HG02763 (cell line): Measurements from ENCODE around the gene ACCS.
A peak's percentile ranks its signal among the peaks of the same experiment; 100 is the strongest.

Source experiments
- ATAC-seq: cut with Tn5 transposase; IDR thresholded peaks from one replicate; pipeline ENCODE4 v1.9.1; 2021; ENCODE audit warnings: mild to moderate bottlenecking, moderate library complexity; ENCODE audit not compliant: unreplicated experiment

Gene ACCS

DNA sequence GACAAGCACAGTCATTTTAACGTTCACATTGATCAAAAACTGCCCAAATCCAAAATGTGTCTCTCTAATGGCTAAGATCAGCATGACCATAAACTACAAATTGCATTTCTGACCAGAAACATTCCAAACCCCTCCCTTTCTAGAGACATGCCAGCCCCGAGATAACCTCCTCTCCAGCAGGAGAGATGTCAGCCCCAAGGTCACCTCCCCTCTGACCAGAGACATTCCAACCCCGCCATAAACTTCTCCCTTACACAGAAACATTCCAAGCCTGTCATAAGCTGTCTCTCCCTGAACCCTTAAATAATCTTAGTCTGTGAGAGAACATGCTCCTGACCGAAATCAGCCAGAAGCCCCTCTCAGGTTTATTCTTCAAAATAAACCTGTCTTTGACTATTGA, 22.8 kb downstream of the ACCS start:
- no peak for ATAC-seq

DNA sequence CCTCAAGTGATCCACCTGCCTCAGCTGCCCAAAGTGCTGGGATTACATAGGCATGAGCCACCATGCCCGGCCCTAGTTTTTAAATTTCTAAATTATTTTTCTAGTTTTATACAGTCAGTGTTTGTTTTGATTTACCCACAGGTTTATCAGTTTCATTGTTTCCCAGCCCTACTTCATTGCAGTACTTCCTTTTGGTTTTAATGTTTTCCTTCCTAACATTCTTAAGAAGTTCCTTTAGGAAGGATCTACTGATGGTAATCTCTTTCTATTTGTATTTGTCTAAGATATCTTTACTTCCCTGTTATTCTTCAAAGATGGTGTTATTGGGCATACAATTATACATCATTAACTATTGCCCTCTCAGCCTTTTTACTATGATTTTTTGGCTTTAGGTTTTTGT, 24.5 kb downstream of the ACCS start:
- no peak for ATAC-seq

DNA sequence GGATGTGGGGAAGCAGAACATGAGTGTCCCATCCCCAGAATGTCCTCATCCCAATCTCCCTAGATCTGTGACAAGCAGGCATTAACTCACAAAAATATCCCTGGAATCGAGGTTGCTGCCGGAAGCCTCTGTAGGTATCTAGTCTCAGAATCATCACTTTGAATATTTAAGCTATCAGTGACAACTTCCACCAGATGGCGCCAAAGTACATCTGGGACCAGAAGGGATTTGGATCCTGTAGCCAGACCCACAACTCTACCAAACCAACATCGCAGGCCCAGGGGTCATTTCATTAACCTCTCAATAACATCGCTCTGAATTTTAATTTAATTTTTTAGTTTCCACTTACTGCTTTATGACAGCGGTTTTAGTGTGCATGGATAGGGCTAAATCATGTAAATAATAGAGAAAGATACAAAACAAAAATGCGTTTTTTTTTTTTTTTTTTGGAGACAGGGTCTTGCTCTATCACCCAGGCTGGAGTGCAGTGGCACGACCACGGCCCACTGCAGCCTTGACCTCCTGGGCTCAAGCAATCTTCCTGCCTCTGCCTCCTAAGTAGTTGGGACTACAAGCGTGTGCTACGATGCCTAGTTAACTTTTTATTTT, 28.3 kb downstream of the ACCS start:
- peak; percentile 32 for ATAC-seq

DNA sequence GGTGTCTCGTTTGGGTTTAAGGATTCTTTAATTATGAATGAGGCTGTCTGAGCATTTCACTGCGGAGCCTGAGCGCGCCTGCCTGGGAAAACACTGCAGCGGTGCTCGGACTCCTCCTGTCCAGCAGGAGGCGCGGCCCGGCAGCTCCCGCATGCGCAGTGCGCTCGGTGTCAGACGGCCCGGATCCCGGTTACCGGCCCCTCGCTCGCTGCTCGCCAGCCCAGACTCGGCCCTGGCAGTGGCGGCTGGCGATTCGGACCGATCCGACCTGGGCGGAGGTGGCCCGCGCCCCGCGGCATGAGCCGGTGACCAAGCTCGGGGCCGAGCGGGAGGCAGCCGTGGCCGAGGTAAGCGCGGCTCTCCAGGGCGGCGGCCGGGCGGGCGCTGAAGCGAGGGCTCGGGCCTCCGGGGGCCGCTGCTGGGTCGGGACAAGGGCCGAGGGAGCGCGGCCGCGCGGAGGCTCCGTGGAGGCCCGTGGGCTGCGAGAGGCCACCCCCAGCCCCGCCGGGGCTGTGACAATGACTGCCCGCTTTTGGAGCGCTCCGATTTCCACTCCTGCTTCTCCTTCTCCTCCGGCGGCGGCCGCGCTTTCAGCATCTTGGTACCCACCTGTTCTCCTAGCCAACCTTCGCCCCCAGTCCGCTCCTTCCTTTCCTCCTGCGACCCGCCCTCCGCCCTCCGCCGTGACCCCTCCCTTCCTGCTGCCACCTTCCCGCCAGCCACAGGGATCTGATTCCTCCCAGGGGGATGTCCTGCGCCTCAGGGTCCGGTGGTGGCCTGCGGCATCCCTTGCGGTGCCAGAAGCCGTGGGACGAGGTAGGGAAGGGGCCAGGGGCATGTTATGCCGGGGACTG, 29.7 kb downstream of the ACCS start, which contains the start of gene EXT2:
Gene EXT2 (plus strand): TSS at position 173 of the 854 bp plus-strand sequence. CDS start 12,035 bp downstream, outside the sequence.
- ATAC-seq: peak; percentile 95

DNA sequence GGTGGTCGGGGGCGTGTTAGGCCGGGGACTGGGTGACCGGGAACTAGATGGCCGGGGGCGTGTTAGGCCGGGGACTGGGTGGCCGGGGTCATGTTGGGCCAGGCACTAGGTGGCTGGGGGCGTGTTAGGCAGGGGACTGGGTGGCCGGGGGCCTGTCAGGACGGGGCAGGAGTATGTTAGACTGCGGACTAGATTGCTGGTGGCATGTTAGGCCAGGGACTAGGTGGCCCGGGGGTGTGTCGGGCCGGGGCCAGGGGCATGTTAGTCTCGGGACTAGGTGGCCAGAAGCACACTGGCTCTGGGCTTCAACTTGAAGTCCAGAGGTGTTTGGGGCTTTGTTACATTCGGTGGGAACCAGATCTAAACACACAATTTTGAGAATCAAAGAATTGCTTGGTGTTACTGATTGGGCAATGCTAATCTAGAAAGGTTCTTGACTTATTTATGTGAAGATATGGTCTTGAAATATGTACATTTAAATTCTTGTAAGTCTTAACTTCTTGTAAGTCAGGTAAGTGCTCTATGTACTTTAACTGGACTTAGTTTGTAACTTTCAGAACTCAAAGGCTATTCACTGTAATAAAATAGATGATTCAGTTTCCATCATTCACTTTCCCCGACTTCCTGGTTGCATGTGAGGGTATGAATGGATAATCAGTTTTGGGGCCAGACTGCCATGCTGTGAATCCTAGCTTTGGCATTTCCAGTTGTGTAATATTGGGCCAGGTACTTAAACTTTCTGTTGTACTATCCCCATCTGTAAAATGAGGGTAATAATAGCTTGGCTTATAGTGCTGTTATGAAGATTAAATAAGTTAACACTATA, 30.5 kb downstream of the ACCS start:
- no peak for ATAC-seq

DNA sequence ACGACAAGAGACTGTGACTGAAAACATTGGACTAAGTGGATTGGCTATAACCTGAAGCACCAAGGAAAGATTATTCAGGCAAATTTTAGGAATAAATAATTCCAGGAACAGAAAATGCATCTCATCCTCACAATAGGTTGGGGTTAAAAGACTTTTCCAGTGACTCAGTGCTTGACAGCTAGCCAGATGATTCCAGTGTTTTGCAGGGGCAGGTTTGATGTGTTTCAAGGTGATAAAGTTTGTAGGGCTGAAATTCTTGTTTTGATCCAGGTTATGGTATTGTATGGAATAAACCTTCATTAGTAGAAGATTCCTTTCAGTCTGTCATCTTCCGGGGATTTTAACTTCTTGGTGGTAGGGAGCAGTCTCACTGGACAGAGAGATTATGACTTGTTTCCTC, 31.8 kb downstream of the ACCS start:
- ATAC-seq: no peak

DNA sequence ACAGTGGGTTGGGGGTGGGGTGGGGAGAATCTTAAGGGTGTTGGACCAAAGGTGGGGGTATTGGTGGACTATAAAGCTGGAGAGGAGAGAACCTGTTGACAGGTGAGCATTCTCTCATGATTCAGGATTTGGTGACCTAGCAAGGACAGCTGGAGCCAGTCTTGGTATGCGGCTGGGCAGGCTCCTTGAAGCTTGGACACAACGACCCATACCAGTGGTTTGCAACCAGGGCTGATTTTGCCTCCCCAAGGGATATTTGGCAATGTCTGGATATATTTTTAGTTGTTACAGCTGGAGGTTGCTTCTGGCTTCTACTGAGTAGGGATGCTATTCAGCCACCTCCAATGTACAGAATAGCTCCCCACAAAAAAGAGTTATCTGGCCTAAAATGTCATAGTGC, 35.0 kb downstream of the ACCS start:
- ATAC-seq: no peak

DNA sequence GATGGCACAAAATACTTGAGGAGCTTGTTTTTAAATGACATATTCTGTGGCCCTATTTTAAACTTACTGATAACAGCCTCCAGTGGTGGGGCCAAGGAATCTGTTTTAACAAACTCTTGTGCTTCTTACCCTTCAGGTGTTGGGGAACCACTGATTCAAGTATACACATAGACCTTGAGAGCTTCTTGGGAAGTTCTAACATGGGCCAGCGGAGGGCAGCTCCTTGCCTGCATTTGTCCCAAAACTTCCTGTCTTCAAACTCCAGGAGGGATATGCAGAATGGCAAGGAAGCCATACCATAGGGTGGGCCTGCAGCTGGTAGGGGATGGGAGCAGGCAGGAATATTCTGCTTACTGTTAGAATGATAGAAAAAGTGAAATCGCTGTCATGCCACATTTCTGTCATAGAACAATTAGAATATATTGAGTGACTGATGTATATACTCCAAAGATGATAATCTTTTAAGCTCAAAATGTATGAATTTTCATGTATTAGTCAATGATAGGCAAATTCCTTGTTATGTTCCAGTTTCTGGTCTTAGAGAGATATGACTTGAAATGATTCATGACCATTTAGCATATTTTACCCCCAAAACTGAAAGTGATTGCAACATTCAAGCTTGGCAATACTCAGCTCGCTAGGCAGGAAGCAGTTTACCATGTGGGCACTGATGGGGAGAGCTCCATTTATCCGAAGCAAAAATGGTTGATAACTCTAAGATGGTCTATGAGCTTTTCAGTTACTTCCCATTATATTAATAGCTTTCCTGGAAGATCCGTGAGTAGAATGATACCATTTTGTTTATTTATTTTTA, 38.6 kb downstream of the ACCS start:
- ATAC-seq: no peak

DNA sequence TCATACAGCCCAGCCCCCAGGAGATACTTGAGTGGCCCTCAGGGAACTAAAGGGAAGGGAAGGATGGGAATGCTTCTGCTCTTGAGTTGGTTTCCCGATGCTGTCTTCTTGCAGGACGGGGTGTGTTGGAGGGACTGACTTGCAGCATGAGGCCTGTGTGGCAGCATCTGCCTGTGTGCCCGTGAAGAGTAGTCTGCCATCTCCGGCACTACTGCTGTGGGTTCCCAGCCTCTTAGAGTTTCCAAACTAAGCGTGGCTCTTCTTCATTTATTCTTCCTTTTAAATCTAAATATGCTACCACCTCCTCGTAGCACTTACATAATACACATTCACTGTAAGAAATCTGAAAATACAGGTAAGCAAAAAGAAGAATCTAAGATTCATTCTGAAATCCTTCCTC, 42.2 kb downstream of the ACCS start:
- ATAC-seq: no peak

DNA sequence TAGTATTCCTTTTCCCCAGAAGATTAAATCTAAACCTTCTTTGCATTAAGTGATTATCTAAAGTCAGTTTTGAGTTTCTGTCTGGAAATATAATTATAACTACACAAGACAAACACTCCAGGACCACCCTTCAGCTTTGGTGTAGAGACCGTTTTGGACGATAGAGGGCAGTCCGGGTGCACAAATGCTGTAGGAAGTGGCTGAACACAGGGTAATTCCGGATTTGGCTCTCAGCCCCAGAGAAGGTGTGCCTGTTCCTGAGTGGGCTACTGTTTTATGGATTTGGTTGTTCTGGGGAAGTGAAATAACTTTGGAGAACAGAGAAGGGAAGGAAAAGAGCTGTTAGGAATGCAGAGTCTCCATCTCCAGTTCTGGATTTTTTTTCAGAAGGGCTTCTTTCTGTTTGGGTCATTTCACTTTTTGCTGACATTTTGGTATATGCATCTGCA, 44.2 kb downstream of the ACCS start:
- peak; percentile 90 for ATAC-seq

DNA sequence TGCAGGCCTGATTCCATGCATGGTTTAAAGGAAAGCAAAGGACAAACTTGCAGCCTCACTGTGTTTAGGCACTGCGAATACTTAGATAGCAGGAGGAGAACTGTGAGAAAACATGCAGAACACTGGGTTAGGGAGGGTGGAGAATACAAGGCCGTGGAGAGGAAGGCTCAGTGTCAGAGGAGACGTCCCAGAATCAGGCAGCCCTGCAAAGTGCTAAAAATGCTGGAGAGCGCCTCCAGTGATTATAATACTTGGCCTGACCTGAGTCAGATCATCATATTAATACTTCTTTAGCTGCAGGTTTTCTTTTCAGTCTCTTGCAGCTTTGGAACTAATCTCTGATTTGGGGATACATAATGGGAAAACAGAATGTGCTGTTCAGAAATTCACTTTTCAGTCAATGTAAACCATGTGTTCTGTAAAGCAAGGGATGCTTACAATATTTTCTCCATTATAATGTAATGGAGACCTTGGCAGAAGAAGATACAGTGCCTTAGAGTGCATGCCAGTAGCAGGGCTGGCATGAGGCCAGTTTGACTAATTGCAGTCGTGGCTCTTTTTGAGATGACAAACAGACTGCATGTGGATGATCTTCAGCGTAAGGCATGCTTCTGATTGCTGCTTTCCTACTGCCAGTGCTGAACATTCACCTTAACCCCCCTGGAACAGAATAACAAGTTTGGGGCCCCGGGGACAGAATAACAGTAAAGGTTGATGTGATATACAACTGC, 46.2 kb downstream of the ACCS start:
- no peak for ATAC-seq

DNA sequence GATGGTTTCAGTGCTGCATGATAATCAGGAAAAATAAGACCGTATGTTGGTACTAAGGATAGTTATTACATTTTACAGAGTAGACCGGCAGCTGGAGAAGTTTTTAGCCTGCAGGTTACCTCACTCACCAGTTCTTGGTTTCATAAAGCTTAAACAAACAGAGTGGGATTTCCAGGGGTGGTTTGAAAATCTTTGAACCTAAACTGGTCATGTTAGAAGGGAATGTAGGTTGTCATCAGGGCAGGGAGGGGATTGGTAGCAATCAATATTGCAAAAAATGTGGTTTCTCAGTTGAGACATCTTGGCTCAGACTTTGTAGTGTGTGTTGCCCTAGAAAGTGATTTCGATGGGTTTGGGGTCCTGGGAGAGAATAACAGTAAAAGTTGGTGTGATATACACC, 46.9 kb downstream of the ACCS start:
- ATAC-seq: no peak

DNA sequence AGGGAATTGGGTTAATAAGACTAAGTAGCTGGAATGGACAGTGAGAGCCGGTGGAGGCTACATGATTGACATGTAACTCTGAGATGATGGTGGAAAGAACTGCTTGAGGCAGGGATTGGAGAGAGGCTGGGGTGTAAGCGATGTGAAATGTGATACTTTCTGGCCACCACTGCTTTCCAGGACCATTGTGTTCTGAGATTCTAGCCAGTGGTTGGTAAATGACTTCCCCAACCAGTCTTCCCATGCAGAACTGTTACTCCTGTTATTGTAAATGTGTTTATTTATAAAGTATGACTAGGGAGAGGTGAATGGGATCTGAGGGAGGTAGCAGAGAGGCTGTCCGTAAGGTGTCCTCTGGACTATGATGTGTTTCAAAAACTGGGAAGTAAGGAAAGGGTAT, 47.5 kb downstream of the ACCS start:
- no peak for ATAC-seq

DNA sequence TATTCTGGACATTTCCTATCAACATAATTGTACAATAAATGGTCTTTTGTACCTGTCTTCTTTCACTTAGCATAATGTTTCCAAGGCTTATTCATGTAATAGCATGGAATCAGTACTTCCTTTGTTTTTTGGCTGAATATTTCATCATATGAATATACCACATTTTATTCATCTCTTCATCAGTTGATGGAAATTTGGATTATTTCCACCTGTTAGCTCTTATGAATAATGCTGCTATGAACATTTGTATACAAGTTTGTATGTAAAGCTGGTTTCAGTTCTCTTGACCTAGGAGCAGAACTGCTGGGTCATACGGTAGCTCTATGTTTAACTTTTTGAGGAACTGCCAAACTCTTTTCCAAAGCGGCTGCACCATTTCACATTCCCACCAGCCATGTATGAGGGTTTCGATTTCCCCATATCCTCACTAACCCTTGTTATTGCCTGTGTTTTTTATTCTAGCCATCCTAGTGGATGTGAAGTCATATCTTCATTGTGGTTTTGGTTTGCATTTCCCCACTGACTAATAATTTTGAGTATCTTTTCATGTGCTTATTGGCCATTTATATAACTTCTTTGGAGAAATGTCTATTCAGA, 50.3 kb downstream of the ACCS start:
- no peak for ATAC-seq

DNA sequence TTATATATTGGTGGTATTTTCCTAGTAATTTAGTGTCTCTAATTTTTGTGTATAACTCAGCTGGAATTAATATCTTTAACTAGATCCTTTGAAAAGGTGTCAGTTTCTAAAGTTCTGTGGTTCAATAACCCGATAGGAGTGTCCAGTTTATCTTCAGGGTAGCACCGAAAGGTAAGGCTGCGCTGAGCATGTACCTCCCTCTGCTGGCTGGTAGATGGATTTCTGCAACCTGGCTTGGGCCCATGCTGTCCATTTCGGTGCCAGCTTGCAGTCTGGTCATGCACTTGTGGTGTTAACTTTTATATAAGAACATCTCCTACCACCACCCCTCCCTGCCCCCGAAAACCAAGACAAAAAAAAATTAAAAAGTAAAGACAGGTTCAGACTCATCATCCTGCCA, 54.1 kb downstream of the ACCS start:
- no peak for ATAC-seq

DNA sequence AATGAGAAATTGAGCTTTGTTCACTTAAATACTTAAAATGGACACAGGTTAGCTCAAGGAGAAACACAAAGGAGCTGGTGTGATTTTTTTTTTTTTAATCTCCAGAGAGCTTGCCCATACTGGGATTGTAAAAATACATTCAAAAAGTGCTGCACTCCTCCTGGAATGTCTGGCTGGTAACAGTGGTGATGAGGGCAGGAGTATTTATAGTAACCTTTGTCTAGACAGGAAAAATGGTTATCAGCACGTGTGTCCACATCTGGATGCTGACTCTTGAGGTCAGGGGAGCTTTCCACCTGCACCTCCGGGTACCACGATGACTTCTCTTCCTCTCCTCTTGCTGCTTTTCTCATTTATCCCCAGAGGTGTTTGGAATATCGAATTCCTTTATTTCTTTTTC, 59.5 kb downstream of the ACCS start:
- no peak for ATAC-seq

DNA sequence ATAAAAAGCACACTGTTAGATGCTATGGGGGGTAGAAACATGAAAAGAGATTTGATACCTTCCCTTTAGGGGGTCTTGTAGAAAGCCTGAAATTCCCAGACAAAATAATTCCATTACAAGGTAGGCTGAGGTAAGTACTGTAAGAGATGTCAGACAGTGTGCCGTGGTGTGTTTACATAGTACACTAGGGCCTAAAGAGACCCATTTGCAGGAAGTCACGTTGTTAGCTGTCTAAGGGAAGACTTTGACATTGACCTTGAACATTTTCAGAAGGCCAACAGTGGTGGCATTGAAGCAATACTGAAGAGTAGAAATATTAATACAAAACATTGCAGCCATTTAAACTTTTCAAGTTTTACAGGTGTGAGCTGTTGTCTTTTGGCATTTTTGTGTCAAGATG, 60.2 kb downstream of the ACCS start:
- no peak for ATAC-seq

DNA sequence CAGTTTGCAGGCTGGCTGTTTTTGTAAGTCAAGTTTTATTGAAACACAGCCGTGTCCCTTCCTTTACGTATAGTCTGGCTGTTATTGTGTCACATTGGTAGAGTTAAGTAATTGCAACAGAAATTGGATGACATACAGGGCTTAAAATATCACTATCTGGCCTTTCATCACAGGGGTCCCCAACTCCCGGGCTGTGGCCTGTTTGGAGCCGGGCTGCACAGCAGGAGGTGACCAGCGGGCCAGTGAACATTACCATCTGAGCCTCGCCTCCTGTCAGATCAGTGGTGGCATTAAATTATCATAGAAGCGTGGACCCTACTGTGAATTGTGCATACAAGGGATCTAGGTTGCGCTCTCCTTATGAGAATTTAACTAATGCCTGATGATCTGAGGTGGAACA, 61.1 kb downstream of the ACCS start:
- ATAC-seq: no peak

DNA sequence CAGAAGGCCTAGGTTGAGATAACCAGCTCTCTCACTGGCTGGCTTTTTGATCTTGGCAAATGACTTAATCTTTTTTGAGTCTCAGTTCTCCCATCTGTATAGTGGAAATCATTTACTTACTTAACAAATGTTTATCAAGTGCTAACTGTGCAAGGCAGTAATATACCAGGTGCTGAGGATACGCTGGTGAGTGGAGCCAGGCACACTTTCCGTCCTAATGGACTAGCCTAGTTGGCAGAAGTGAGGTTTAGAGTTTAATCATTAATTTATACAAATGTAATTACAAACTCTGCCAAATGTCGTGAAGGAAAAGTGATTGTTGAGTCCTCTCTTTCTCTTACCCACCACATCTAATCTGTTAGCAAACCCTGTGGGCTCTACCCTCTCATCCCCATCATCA, 62.7 kb downstream of the ACCS start:
- no peak for ATAC-seq

DNA sequence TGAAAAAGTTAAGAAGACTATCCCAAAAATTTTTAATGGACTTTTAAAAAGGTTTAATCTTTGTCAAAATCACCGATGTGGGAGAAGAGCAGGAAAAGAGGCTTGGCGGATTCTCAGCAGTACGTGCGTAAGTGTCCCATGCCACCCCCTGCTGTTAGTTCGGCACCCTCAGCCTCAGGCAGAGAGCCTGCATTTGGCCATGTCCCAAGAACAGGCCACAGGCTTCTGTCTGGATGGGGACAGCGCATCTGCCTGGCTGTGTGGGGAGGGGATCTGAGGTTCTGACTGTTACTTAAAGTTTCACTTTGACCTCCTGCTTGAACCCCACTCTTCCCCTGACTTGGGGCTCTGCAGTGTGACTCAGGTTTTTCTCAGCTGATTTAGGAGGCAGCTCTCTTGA, 64.7 kb downstream of the ACCS start:
- no peak for ATAC-seq
